NCI-H2171 treated with DMSO at 0.1 percent for 48 hours (cell line): ENCODE data around the gene RHBDL3.
"Not testable (repeated sequence)": the region's sequence is repeated elsewhere in the genome, so short reads cannot be mapped to it uniquely, and the experiment has no call there.

Experiments used
- DNase-seq: peaks from one replicate; lab custom pipeline; 2025; lab: John Stamatoyannopoulos, UW

Gene RHBDL3, protein sequence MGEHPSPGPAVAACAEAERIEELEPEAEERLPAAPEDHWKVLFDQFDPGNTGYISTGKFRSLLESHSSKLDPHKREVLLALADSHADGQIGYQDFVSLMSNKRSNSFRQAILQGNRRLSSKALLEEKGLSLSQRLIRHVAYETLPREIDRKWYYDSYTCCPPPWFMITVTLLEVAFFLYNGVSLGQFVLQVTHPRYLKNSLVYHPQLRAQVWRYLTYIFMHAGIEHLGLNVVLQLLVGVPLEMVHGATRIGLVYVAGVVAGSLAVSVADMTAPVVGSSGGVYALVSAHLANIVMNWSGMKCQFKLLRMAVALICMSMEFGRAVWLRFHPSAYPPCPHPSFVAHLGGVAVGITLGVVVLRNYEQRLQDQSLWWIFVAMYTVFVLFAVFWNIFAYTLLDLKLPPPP

DNA sequence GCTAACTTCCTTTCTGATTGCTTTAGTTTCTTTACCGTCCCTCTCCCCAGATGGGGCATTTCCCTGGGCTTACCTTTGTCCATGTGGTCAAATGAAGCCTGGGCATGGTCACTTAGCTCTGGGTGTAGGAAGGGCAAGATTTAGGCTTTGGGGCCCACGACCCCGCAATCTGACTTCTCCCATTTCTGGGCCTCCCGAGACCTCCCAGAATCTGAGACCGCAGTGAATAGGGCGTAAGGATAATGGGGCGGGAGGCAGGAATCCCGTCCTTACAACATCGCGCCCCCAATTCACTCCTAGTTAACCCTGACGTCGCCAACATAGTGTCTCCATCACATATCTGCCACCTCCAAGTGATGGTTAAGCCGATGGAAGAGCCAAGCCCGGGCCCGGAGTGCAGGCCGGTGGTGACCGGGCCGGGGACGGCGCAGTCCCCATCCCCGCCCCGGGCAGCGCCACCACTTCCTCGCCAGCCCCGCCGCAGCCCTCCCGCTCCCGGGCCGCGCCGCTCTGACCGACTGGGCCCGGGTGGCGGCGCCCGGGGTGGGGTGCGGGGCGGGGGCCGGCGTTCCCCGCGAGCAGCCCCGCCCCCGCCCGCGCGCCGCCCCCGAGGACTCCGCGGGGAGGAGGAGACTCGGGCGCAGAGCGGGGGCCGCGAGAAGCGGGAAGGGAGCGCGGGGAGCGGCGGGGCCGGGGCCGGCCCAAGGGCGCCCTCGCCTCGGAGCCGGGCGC is at the start of gene RHBDL3:
Gene RHBDL3, plus strand, starts transcription at position 641 of the 732 bp plus-strand sequence. CDS start 358 bp downstream, outside the sequence.
- DNase-seq: peak; percentile 11

DNA sequence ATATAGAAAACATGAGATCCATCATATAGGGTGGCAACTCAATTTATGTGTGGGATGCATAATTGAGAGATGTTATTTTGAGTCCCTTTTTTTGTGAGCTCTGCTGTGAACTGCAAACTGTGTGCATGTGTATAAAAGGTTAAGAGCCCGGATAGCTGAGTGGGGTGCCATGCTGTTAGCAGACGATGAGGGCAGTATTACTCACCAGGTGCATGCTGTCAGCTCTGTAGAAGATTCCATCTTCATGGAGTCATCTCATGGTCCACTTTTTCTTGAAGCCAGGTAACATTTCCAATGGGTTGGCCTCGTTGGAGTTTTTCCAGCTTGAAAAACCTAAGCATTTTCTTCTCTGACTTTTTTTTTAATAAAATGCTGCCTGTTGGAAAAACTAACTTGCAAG is 43.0 kb upstream of the RHBDL3 start:
- no peak for DNase-seq

DNA sequence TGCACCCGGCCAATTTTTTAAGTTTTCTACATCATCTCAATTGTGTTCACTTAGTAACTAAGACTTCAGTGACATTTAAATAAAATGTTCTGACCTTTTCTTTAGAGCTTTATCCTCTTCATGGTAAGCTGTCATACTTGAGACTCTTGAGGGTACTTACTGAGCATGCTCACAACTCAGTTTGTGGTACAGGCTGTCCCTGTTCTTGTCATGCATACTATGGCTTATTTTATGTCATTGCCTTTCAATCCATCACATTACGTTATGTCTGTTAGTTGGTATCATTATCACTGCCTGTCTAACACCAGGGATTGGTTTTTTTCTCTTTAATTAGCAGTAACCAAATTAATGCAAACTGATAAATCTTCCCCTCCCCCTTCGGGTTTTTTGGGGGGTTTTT is 41.9 kb upstream of the RHBDL3 start:
- DNase-seq: no peak

DNA sequence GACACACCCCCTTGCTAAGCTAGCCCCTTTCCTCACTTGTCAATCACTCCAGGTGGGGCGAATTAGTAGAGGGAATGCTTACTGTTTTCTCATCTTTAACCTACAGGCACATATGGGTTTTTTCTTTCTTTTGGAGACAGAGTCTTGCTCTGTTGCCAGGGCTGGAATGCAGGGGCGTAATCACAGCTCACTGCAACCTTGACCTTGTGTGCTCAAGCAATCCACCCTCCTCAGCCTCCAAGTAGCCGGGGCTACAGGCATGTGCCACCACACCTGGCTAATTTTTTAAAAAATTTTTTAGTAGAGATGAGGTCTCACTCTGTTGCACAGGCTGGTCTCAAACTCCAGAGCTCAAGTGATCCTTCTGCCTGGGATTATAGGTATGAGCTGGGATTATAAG is 38.7 kb upstream of the RHBDL3 start:
- no peak for DNase-seq

DNA sequence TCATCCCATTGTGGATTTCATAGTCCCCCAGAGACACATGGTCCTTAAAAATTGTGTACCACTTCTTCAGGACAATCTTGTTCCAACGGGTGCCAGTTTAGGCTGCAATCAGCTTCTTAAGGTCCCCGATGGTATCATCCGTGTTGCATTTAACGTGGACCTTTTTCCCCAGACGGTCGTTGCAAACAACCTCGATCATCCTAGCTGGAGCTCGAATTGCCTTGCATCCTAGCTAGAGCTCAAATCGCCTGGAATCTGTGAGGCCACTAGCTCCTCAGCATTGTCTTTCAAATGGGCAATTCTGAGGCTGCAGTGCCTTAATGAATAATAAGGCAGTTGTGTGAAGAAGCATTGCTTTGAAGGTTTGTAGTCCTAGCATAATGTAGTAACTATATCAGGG is 37.7 kb upstream of the RHBDL3 start:
- DNase-seq: no peak

DNA sequence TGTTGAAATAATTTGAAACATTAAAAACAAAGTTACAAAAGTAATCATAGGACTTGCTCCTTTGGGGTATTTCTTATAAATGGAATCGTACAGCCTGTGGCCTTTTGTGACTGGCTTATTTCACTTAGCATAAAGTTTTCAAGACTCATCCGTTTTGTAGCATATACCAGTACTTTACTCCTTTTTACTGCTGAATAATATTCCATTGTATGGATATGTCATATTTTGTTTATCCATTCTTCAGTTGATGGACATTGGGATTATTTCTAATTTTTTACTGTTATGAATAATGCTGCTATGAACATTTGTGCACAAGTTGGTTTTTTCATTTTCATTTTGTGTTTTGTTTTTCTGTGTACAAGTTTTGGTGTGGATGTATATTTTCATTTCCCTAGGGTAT is 30.0 kb upstream of the RHBDL3 start:
- DNase-seq: no peak

DNA sequence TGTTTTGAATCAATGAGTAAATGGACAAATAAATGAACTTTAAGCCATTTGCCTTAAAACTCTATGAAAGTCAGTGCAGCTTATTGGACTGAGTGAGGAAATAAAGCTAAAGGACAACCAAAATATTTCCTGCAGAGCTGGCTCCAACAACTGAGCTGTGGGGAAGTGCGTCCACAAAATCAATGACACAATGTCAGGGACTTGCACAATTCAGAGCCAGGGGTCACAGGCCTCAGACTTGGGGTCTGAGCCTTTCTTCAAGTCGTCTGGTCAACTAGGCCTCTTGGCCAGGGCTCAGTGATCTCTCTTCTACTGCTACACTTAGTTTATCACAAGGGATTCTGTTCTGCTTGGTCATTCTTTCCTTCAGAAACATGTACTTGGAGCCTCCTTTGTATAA is 26.2 kb upstream of the RHBDL3 start:
- no peak for DNase-seq

DNA sequence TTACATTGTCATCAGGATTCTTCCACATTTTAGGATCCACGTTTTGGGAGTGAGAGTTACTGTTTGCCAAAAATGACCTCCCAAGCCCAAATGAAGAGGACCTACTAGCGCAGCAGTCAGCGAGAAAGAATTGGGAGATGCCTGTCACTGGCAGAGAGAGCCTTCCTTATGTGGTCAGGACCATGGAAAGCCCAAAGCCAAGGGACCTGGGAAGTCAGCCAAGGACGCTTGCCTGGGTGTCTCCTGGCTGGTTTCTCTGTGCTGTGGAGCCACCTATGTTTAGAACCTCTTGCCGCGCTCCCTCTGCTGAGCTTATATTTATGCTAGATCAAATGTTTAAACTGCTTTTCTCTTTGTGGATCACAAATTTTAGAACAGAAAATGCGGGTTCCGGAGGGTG is 24.9 kb upstream of the RHBDL3 start:
- no peak for DNase-seq

DNA sequence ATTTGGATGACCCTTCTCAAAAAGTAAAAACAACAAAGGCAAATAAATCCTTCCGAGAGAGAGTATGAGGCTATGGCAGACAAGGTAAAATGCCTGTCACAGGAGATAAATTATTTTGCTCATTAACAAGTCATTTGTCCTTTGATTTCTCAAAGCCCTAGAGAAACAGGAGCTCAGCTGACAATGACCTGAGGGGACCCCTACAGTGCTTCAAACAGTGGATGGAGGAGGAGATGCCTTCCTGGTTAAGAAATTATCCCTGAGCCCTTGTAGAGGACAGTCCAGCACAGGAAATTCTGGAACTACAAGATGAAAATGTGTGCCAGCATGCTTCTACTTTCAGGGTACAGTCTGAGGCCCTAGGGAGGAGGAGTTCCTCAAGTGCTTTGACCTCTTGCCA is 24.0 kb upstream of the RHBDL3 start:
- DNase-seq: no peak

DNA sequence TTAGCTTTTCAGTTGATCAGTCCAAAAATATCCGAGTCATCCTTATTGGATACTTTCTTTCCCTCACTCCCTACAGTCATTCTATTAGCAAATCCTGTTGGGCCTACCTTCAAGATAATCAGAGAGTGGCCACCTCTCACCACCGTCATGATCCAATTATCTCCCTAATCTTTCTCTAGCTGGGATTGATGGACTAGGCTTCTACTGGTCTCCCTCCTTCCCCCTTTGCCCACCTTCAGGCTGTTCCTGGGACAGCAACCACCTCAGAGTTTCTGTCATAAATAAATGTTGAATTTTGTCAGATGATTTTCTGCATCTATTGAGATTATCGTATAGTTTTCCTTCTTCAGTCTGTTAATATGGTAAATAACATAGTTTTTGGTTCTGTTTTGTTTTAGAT is 16.2 kb upstream of the RHBDL3 start:
- no peak for DNase-seq

DNA sequence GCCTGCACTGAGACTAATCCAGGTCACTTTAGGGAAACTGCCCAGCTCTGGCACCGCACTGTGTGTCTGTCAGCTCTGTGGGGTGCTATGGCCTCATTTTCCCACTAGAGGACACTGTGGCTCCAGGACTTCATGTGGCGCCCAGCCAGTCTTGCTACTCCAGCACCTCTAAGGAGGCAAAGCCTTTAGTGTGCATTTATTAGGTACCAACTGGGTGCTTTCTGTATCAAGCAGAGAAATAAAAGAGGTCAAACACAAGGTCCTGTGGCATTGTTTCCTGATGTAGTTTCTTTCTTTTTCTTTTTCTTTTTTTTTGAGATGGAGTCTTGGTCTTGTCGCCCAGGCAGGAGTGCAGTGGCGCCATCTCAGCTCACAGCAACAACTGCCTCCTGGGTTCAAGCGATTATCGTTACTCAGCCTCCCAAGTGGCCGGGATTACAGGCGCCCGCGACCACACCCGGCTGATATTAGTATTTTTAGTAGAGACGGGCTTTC is 12.5 kb upstream of the RHBDL3 start:
- DNase-seq: peak; percentile 80

DNA sequence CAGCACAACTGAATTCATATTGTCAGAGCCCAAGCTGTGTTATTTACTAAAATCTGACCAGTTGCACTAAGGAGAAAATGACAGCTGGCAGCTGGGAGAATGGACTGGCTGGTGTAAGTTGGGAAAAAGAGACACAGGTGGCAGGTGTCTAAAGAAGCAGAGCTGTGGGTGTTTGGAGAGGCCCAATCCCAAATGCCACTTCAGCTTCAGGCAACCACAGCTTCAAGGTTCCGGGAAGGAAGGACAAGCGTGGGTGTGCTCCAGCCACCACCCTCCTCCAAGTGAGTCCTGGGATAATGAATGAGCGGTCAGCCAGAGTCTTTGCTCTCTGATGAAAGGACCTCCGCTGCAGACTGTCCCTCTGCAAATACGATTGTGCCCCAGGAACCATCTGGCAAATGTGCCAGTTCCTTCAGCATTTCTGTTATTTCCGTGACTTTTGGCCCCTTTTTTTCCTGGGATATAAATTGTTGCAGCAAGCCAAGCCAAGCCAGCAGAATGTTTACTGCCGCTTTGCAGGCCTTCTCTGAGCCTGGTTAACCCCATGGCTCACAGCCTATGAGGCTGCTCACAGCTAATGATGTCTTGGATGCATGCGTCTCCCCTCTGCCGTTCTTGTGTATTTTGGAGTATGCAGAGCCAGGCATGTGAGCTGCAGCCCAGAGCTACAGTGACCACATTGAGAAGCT is 9.5 kb upstream of the RHBDL3 start:
- peak; percentile 15 for DNase-seq

DNA sequence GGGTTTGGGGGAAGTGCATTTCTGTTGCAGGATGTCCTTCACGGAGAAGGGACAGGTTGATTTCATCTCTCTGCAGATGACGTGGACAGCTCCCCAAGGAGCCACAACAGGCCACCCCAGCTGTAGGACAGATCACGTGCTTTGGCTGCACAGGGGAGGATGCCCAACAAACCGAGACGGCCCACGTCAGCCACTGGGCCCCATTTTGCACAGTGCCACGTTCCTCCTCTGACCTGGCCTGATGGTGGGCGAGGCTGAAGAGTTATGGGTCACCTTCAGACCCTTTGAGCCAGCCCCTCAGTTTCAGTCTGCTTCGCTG is 9.0 kb upstream of the RHBDL3 start:
- no peak for DNase-seq

DNA sequence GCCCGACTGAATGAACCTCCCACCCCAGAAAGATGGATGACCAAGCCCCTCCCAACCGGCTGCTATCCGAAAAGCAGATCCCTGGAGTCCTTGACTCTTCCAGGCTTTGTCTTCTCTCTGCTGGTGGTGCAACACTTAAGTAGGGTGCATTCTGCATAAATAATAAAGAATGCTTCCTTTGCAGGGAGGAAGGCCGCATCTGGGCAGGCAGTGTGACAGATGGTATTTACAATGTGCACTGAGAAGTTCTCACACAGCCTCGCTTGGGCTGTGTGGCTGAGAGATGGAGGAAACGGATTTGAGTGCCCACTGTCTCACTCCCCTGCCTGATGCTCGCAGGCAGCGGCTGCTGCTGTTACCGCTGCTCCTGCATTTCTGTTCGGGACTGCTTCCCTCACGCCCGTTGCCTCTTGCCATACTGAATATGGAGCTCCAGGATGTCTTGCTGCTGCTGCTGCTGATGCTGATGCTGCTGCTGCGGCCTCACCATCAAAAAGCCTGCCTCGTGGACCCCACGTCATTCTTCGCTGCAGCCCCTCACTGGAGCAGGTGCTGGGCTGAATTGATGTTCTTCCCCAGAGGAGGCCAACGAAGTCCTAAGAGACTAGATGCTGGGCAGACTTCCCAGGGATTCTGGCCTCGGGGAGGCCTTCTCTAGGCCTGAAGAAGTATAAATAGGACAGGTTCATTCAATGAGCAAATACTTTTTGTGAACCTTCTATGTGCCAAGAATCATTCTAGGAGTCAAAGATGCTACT is 7.1 kb upstream of the RHBDL3 start:
- DNase-seq: peak; percentile 99

DNA sequence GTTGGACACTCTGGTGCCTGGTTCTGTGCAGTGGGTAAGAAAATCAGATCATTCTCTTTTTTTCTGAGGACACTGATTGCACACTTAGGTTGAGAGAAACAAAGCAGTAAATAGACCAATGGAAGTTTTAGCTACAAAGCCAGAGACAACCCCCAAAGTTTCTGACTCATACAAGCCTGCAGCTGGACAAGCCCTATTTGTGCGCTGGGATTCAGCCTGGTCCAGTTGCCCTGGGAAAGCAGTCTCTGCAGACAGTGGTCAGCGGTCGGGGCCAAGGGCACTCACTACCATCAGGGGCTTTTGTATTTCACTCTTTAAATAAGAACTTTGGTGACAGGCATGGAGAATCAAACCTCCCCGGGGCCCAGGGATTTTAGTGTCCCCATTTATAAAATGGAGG is 6.0 kb upstream of the RHBDL3 start:
- no peak for DNase-seq

DNA sequence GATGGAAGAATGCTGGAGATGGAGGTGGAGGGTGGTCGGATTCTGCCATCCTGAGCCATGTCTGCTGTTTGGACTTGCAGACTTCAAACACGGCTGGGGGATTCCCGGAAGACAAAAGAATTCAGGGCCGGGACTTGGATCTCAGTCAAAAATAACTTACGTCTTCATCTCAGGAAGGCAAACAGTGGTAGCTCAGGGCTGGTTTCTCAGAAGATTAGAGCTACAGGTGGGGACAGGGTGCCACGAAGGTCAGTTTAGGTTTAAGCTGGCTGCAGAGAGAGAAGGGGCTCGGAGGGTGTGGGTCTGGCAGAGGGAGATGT is 4.3 kb upstream of the RHBDL3 start:
- DNase-seq: no peak

DNA sequence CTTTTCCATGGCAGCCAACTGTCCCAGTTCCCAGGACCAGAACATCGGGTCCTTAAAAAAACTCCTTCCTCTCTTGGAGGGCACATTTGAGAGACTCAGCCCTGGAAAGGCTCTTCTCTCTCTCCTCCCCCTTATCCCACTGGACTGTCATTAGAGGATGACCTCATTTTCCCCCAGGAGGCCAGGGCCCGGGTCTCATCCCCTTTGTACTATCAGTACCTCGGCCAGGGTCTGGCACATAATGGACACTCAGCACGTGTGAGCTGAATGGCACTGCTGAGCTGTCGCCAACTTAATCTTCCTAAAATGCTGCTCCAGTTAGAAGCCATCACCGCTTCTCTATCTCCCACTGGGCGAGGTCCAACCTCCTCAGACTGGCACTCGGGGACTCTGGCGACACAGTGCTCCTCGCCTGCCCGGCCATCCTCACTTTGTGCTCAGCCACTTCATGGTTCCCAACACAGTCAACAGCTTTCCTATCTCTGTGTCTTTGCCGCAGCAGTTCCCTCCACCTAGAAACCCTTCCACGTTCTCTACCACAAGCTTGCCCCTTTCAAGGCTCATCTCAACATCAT is 3.6 kb upstream of the RHBDL3 start:
- no peak for DNase-seq

DNA sequence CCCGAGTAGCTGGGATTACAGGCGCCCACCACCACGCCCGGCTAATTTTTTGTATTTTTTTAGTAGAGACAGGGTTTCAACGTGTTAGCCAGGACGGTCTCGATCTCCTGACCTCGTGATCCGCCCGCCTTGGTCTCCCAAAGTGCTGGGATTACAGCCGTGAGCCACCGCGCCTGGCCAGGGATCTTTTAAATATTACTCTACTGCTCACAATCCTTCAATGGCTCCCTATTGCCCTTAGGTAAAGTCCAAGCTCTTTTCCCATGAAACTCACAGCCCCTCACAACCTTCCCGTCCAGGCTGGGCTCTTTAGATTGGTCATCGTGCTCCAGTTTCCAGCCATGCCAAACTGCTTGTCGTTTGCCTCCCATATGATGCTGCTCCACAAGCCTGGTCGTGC is 2.1 kb upstream of the RHBDL3 start:
- DNase-seq: not testable (repeated sequence)

DNA sequence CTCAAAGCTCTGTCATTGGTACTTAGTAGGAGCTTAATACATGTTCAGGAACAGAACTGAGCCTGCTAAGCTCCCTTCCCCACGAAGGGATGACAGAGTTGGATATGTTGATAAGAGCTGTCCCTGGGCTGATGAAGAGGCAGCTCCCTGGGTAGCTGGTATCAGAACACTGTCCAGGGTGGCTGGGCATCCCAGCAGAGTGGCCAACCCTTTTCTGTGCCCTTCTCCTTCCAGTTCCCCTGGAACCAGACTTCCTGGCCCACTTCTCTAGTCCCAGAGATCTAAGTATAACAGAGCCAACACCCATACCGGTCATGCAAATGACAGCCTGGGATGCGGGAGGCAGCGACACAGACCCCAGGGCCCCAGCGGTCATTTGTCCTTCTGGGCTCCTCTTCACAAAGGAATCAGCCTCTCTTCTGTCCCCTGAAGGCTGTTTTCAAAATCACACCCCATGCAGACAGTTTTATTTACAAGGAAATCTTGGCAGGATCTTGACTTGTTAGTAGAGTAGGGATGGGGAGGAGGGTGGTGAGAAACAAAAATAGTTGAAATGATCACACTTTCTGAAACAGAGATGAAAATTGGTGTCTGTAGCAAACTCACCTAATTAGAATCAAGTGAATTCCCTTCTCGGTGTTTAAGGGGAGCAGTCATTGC is 1.4 kb upstream of the RHBDL3 start:
- peak; percentile 27 for DNase-seq

DNA sequence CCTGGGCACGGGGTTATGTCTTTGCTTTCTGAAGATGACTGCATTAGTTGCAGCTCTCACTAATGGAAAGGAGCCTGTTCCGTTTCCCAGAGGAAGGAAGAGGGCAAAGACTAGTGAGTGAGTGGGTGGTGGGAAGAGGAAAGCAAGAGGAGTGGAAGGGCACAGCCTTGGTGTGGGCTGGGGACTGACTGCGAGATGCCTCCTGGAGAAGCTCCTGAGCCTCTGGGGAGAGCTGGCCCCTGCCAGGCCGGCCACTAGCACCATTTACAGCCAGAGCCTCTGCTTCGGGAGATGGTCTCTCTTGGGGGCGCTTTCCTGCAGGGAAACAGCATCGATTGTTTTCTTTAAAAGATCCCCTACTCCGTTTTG is 825 bp upstream of the RHBDL3 start:
- DNase-seq: no peak

DNA sequence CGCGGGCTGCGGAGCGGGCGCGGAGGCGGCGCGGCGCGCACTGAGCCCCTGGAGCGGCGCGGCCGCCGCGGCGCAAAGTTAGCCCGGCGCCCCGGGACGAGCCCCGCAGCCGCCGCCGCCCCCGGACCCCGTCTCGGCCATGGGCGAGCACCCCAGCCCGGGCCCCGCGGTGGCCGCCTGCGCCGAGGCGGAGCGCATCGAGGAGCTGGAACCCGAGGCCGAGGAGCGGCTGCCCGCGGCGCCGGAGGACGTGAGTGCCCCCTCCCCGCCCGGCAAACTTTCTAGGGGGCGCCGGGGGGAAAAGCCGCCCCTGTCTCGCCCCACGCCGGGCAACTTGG is 388 bp downstream of the RHBDL3 start:
- no peak for DNase-seq
